Adrenal gland (tissue), 5 donors: Measurements from ENCODE around the gene HIVEP1.

ENCODE experiments used
- POLR2A ChIP-seq, 2 donors: fragments of 450-650 bp; IDR thresholded peaks; one replicate each; pipeline ENCODE4 v1.6.1; 2017; ENCODE audit warnings: antibody characterized with exemption in 2 of 2, mild to moderate bottlenecking in 2 of 2, moderate library complexity in 1 of 2
- TF ChIP-seq, protein P1 (sequence below), 6 experiments: fragments of 450-650 bp in 4 of 6; fragments of 200-600 bp in 2 of 6; sonication (generic) in 1 of 6; IDR thresholded peaks; 1 replicate in 5 of 6; 2 replicates in 1 of 6; pipeline versions ENCODE4 v1.5.1 to v1.8.0; 2016 to 2021; ENCODE audit warnings: antibody characterized with exemption in 6 of 6, mild to moderate bottlenecking in 2 of 6, moderate library complexity in 1 of 6
- donor health status: DM: no; HTN: no; CAD: no.

DNA sequence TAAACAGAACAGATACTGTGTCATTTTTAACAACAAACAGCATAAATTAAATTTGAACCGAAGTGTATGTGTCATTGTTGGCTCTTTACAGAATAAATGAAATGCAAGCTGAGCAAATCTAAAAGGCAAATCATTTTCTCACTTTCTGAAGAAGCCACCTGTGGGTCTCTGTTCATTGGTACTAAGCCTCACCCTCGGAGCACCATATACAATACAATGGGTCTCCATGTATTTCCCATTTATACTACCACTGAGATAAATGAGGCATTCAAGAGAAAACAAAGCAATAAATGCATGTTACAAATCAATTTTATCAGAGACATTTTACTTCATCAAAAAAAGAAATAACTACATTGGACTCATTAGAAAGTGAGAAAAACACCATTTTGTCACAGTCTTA is 38.9 kb upstream of the HIVEP1 start:
- TF ChIP-seq POLR2A (IDR thresholded peaks at IDR 0.05), result no peak
- TF ChIP-seq, protein P1, sequence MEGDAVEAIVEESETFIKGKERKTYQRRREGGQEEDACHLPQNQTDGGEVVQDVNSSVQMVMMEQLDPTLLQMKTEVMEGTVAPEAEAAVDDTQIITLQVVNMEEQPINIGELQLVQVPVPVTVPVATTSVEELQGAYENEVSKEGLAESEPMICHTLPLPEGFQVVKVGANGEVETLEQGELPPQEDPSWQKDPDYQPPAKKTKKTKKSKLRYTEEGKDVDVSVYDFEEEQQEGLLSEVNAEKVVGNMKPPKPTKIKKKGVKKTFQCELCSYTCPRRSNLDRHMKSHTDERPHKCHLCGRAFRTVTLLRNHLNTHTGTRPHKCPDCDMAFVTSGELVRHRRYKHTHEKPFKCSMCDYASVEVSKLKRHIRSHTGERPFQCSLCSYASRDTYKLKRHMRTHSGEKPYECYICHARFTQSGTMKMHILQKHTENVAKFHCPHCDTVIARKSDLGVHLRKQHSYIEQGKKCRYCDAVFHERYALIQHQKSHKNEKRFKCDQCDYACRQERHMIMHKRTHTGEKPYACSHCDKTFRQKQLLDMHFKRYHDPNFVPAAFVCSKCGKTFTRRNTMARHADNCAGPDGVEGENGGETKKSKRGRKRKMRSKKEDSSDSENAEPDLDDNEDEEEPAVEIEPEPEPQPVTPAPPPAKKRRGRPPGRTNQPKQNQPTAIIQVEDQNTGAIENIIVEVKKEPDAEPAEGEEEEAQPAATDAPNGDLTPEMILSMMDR (IDR thresholded peaks at IDR 0.05), result no peak
